Pancreas (tissue), 10 donors: ENCODE results near the gene HS3ST6. TPM values are rescaled to one million over a fixed set of nuclear protein-coding genes. Genes with fewer than 3 reads are reported as not detected.

Experiments
- ATAC-seq, 4 donors: fragments of 200-7000 bp; cut with Tn5 transposase; one replicate each; pipeline versions ENCODE4 v1.8.0 to v1.9.1; 2020; ENCODE audit warnings: mild to moderate bottlenecking in 4 of 4, moderate library complexity in 4 of 4
- DNase-seq, 6 donors: peaks; one replicate each; pipeline ENCODE4 v3.0.0-alpha.2; 2020
- FAIRE-seq: peaks from 2 replicates; lab custom pipeline; 2012; peaks lifted over from hg19 to GRCh38; lab: Jason Lieb, UNC
- H3K27ac ChIP-seq, 4 donors: fragments of 200-600 bp; sonication (generic); 1 replicate in 3 of 4; 2 replicates in 1 of 4; pipeline versions ENCODE4 v1.5.0 to v1.8.0; 2020
- H3K27me3 ChIP-seq, 4 donors: fragments of 200-600 bp; one replicate each; pipeline ENCODE4 v1.8.0; 2021
- H3K36me3 ChIP-seq, 3 donors: fragments of 200-600 bp; sonication (generic) in 1 of 3; one replicate each; pipeline versions ENCODE4 v1.5.0 to v1.8.0; 2020 to 2021
- H3K4me1 ChIP-seq, 3 donors: fragments of 200-600 bp; one replicate each; pipeline ENCODE4 v1.8.0; 2021
- H3K4me3 ChIP-seq, 4 donors: fragments of 200-600 bp; sonication (generic) in 2 of 4; one replicate each; pipeline versions ENCODE4 v1.5.0 to v1.8.0; 2020 to 2021
- H3K9me3 ChIP-seq, 4 donors: fragments of 200-600 bp; one replicate each; pipeline ENCODE4 v1.8.0; 2021
- CTCF ChIP-seq, 4 donors: fragments of 200-600 bp; sonication (generic) in 3 of 4; IDR thresholded peaks; one replicate each; pipeline versions ENCODE4 v1.5.0 to v1.8.0; 2021; ENCODE audit warnings: antibody characterized with exemption in 4 of 4
- WGBS, 2 donors: extraction: QIAGEN DNeasy Blood & Tissue Kit; methylation state at CpG; one replicate each; pipeline ENCODE4 v1.1.7; 2013; 5-methylcytosine and 5-hydroxymethylcytosine counted together
- intact Hi-C, 3 donors: fragments of 100-400 bp; cut with DNase I; formaldehyde crosslinking; loops; one replicate each; pipeline versions ENCODE4 v1.11.1 to v1.14.2; 2022
- polyA plus RNA-seq, 2 donors: library from polyadenylated mRNA; stranded (reverse); fragments of 200-250 nt; gene quantifications; one replicate each; pipeline ENCODE4 v1.2.3, GENCODE V29; 2013
- total RNA-seq, 6 donors: library from RNA; stranded (reverse); fragmentation: NEBNext Ultra II Directional in 4 of 6; extraction: Animal tissue kit (Norgen Biotek cat#: 25700) in 4 of 6; gene quantifications; one replicate each; pipeline versions ENCODE4 v1.2.1 to v1.2.4, GENCODE V29; 2021 to 2023
- donor health status: healthy with polysubstance abuse.
- donor health status: DM: no; HTN: no; CAD: no; lungs with moderate emphysema.
- donor health status: DM: no; HTN: no; CAD: no.
- donor health status: control.
- donor health status: control.
- donor health status: Bipolar disorder and iron deficiency.
- donor health status: DM: yes; HTN: yes; CAD: no.
- donor health status: DM: no; HTN: no; CAD: no.
- donor health status: DM: no; HTN: no; CAD: no.
- donor health status: DM: yes; HTN: yes; CAD: no.

Gene HS3ST6
- total and polyA plus RNA-seq, 8 donors, result 0.11 TPM; not detected in 7

DNA sequence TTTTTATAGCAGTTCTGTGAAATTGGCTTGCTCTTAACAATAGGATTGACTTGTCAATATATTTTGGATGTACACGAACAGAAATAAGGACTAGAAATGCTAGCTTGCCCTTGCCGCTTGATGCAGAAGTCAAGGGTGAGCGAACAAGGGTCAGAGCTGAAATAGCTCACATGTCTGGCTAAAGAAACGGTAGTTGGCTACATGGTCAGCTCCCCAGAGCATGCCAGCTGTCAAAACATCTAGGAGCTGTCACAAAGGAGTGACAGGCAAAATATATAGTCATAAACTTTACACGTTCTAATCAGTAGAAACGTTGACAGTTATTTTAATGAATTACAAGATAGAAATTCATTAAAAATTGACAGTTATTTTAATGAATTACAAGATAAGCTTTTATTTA is 43.4 kb downstream of the HS3ST6 start:
- no peak for ATAC-seq
- 41 to 50% methylated on average over 6 of the region's 6 CpGs for WGBS, 2 donors
- Histone ChIP-seq H3K4me1 (no peaks in the 10 kb centered on the region), H3K9me3 (no peaks in the 10 kb centered on the region), H3K27me3 (no peaks in the 10 kb centered on the region), H3K36me3 (no peaks in the 10 kb centered on the region), H3K4me3 (no peak overlapping the region), H3K27ac (no peak overlapping the region)
- DNase-seq, result no peak
- no peak for TF ChIP-seq CTCF (IDR thresholded peaks at IDR 0.05)
- FAIRE-seq, result no peak
- intact Hi-C loops, result no loop called here

DNA sequence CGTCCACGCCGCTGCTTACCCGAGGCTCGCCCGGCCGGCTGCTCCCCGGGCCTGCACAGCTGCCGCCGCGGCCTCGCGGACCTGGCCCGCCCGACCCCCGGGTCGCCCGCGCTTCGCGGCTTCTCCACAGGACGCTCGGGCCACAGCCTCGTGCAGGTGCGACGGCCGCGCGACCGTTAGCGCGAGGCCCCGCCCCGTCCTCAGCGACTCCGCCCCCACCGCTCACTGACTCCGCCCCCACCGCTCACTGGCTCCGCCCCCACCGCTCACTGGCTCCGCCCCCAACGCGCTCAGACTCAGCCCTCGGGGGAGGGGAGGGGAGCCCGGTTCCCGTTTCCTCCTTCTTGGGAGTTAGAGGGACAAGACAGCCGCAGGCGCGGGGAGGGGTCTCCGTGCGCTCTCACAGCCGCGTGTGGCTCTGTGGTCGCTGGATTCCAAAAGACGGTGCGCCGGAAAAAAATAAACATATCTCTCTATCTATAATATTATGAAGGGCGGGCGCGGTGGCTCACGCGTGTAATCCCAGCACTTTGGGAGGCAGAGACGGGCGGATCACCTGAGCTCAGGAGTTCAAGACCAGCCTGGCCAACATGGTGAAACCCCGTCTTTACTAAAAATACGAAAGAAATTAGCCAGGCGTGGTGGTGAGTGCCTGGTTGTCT is 46.1 kb downstream of the HS3ST6 start, which contains the start of gene MEIOB:
TSS of gene MEIOB (minus strand) at position 191 of the 662 bp plus-strand sequence. CDS start 3,989 bp downstream, outside the sequence.
- ATAC-seq (peak; percentile 80 to 99 (median 92)), FAIRE-seq (no peak), DNase-seq (peak; percentile 17 to 80 (median 51))
- Histone ChIP-seq H3K9me3 (no peaks in the 10 kb centered on the region), H3K36me3 (no peaks in the 10 kb centered on the region), H3K27ac (no peak within 1 kb of the TSS), H3K27me3 (no peaks in the 10 kb centered on the region), H3K4me1 (no peaks in the 10 kb centered on the region), H3K4me3 (peak within 1 kb of the TSS in 2 of 4 donors; percentile 13 to 31)
- intact Hi-C loops, result no loop called here
- TF ChIP-seq CTCF (IDR thresholded peaks at IDR 0.05), result no peak
- WGBS, 2 donors, result 3 to 13% methylated on average over 41 to 68 of the region's 68 CpGs

DNA sequence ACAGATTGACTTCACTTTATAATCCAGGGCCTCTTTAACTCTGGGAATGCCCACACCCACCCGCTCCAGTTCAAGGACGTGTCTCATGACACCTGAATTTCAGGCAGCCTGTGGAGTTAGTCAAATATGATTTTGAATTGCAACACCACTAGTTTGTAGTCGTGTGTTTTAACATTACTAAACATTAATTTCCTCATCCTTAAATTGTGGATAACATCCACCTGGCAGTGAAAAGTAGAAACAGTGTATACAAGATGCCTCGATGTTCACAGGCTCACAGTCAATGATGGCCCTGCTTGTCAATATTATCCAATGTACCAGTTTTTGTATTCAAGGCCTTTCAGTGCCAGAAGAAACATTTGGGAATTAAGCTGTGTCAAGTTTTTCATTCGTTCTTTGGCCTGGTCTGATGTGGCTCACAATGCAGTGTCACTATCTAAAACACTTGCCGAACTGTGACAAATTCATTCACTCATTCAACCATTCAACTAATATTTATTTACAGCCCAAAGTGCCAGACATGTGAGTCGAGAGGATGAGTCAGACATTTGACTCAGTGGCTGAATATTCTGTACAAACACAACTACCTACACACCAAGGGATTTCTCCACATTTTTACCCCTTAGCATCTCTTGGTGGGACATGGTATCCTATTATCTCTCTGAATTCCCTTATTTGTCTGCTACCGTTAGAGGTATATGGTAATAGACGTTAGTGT is 47.7 kb downstream of the HS3ST6 start:
- DNase-seq, result no peak
- no peak for TF ChIP-seq CTCF (IDR thresholded peaks at IDR 0.05)
- Histone ChIP-seq H3K4me3 (no peak overlapping the region), H3K36me3 (no peaks in the 10 kb centered on the region), H3K27ac (no peak overlapping the region), H3K27me3 (no peaks in the 10 kb centered on the region), H3K4me1 (no peaks in the 10 kb centered on the region), H3K9me3 (no peaks in the 10 kb centered on the region)
- 29 to 35% methylated on average over 9 of the region's 9 CpGs for WGBS, 2 donors
- FAIRE-seq, result no peak
- intact Hi-C loops, result no loop called here
- ATAC-seq, result peak in 3 of 4 donors; percentile 32 to 63 (median 43)

DNA sequence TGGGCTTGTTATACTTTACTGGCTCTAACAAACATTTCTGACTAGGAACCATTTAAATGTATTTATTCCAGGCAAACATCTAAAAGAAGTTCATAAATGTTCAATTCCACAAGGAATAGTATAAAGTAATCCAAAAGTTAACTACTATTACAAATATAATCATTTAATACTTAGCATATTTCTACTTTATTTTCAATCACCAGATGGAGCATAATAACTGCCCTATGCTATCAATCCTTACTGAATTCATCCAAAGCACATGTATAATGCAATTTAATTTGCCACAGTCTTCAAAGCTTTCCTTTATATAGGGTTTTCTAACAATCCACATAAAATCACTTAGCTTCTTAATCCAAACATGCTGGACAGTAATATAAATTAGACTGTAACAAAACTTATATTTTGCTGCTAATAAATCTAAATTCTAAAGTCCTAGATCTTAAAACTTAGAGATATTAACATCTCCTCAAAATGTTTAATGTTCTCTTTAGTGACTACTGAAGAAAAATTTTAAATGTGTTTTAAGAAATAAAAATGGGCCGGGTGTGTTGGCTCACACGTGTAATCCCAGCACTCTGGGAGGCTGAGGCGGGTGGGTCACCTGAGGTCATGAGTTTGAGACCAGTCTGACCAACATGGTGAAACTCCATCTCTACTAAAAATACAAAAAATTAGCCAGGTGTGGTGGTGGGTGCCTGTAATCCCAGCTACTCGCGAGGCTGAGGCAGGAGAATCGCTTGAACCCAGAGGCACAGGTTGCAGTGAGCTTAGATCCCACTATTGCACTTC is 52.1 kb downstream of the HS3ST6 start:
- Histone ChIP-seq H3K36me3 (no peaks in the 10 kb centered on the region), H3K4me1 (no peaks in the 10 kb centered on the region), H3K9me3 (no peaks in the 10 kb centered on the region), H3K27me3 (peaks cover 0 to 7% (median 0%) of the 10 kb centered on the region in 4 donors), H3K4me3 (no peak overlapping the region), H3K27ac (no peak overlapping the region)
- intact Hi-C loops, result loop anchor here in 1 of 3 donors (5.0 kb wide), 1 partner anchor 56 kb away; no protein-coding TSS in a partner anchor
- DNase-seq, result no peak
- 80 to 87% methylated on average over 6 of the region's 6 CpGs for WGBS, 2 donors
- no peak for ATAC-seq
- FAIRE-seq, result no peak
- no peak for TF ChIP-seq CTCF (IDR thresholded peaks at IDR 0.05)
